ENCODE data around the gene USP40. TPM values are rescaled to one million over a fixed set of nuclear protein-coding genes. Genes with fewer than 3 reads are reported as not detected.

The USP40 gene
- total RNA-seq, 1 donor from 2014 or later, result 21.8 TPM

DNA sequence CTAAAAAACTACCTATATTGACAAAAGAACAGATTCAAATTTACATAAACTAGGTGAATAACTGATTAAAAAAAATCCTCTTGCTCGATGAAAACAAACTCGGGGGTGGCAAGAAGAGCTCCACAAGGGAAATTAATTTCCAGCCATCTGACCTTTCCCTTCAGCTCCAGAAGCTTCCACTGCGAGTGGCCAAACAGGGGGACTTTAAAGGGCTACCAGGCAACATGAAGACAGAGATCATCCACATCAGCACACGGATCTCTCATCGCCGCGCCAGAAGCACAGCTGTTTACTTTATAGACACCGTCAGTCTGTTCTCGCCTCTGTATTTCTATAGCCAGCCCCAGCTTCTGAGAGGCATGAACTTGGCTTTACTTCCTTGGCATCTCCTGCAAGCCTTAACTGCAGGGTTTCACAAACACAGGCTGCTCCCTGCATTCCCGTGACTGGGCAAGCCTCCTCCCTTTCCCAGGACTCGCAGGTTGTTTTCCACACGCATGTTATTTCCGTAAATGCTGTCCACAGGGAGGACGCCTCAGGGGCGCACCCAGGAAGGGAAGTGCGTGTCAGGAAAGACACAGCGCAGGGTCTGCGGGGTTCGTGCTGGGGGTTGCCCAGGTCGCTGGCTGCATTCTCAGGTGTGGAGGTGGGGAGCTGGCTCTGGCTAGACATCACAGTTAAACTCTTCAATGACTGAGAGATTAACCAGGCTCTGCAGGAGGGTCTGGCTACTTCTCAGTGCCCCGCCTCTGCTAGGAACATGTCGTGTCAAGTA, 85.0 kb downstream of the USP40 start:
- intact Hi-C loops (cut with micrococcal nuclease), result no loop called here
- ATAC-seq (no peak), DNase-seq (no peak)

DNA sequence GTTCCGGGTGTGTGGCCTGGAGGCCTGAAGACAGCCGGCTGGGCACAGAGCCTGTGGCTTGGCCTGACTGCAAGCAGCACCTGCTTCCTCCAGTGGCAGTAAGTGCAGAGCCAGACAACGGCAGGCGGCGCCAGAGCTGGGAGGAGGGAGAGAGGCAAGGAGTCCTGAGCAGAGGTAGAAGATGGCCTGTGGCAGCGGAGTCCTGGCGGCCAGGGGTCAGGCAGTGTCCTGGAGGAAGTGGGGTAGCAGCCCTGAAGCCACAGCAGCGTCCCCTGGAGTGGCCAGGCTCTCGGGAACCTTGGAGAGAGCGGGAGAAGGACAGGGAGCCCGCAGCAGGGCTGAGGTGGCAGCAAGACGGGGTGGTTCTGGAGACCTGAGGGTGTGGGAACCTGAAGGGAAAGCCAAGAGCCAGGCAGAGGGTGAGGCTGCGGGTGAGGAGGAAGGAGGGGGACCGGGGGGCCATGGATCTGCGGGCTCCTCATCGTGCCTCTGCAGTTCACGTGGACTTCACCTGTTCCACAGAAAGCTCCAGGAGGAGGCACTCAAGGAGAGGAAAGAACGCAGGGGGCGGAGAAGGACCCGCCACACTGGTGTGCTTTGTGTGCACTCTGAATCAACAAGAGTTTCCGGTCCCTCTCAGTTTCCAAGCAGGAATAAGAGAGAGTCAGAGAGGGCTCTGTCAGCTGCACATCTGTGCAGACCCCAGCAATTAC, 85.9 kb downstream of the USP40 start:
- ATAC-seq (peak; percentile 56), DNase-seq (peak; percentile 65)
- intact Hi-C loops (cut with micrococcal nuclease), result no loop called here

DNA sequence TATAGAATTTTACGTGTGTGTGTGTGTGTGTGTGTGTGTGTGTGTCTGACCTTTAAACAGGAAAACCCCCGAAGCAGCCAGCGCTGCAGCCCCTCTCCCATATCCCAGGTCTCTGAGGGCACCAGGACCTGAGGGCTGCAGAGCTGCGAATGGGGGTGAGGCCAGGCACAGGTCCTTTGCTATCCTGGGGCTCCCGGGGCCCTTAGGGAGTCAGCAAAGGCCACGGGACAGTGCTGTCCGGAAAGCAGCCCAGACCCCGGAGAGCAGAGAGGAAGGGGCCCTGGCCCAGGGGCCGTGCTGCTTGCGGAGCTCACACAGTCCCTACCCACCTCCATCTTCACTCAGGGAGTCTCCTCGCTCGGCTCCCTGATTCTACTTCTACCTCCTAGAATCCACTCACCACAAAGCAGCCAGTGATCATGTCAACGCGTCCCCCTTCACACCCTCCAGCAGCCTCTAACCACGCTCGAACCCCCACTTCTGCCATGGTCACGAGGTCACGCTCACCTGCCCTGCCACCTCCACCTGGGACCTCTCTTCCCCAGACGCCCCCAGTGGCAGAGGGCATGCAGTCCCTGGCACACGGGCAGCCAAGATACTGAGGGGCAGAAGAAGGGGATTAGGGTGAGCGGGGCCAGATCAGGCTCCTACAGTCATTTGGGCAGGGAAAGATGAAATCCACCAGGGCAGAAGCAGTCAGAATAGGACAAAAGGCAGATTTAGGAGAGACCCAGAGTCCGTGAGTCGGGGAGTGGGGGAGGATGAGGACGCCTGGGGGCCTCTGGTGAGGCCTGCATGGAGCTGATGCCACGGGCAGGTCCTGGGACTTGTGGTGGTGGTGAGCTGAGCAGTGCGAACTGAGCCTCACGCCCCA, 86.7 kb downstream of the USP40 start:
- no peak for DNase-seq
- ATAC-seq, result no peak
- intact Hi-C loops (cut with micrococcal nuclease), result no loop called here

DNA sequence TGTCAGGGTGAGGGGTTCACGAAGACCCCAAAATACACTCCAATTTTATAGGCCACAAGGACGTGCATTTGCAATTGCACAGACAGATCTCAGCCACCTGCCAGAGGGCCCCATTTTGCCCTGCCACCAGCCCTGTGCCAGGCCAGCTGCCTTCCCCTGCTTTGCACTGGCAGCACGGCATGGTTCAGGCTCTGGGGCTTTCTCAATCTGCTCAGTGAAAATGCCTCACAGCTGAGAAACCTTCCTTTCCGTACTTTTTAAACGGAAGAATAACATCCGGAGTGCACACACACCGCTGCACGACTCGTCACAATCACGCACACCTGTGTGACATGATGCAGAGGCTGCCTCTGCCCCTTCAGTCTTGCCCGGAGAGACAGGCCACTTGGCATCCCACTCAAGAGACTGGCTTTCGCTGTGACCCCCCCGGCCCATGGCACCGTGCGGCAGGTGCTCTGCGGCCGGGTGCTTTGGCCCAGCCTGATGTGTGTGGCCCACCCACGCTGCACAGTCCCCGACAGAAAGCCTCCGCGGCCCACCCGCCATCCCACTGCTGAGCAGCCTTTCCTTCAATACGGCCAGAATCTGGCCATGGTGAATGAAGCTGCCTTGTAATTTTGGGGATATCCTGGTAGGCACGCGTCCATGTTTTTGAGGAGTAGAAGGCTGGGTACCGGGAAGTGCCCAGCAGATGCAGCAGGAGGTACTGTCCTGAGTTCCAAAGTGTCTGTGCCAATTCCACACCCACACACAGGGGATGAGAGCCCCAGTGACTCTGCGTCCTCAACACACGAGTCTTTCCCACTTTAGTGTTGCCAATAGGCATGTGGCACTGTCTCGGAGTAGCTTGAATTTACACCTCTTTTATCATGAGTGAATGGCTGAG, 88.8 kb downstream of the USP40 start:
- ATAC-seq, result no peak
- DNase-seq, result no peak
- intact Hi-C loops (cut with micrococcal nuclease), result no loop called here

DNA sequence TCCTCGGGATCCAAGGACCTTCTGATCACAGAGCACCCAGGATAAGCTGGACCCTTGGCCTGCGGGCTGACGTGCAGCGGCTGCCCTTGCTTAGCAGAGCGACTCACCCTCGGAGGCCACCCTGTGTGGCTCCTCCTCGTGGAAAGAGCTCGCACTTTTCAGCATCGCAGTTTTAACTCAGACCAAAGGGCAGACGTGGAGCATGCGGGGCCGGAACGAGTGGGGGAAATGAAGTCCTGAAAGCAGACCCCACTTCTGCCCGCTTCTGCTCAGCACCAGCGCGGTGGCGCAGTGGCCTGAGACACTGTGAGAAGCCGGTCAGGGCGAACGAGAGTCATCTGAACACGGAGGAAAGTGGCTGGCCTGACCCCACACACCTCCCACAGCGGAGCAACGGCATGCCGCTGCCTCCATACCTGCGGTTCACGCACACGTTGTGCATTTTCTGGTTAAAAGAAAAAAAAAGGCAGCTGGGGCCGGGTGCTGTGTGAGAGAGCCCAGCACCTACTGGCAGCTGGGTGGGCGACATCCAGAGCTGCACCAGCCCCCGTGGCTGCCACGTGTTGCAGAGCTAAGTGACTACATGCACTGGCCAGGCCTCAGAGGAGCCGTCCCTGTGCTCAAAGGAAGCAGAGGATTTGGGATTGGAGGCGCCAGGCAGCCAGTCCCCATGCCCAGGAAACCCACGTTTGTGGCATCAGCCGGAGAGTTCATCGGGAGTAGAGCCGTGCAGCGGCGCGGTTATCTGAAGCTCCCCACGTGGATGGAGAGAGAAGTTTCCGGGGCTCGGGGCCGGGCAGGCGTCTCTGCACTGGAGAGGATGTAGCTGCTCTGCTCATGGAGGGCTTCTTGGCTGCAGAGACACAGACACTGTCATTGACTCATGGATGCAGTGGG, 89.7 kb downstream of the USP40 start:
- intact Hi-C loops (cut with micrococcal nuclease), result no loop called here
- no peak for DNase-seq
- ATAC-seq, result no peak

DNA sequence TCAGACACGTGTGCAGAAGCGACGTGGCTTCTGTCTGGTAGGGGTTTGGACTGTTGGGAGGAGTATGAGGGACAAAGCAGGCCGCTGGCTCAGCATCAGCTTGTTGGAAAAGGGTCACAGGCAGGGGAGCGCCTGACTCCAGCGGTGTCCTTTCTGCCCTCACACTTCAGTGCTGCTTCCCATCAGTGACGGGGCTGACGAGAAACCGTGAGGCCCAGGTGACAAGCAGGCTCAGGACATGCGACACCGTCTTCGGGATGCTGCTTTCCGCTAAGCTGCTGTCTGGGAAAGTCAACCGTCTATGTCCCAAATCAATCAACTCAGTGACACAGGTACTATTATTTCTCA, 90.5 kb downstream of the USP40 start:
- intact Hi-C loops (cut with micrococcal nuclease), result no loop called here
- no peak for ATAC-seq
- DNase-seq, result no peak

DNA sequence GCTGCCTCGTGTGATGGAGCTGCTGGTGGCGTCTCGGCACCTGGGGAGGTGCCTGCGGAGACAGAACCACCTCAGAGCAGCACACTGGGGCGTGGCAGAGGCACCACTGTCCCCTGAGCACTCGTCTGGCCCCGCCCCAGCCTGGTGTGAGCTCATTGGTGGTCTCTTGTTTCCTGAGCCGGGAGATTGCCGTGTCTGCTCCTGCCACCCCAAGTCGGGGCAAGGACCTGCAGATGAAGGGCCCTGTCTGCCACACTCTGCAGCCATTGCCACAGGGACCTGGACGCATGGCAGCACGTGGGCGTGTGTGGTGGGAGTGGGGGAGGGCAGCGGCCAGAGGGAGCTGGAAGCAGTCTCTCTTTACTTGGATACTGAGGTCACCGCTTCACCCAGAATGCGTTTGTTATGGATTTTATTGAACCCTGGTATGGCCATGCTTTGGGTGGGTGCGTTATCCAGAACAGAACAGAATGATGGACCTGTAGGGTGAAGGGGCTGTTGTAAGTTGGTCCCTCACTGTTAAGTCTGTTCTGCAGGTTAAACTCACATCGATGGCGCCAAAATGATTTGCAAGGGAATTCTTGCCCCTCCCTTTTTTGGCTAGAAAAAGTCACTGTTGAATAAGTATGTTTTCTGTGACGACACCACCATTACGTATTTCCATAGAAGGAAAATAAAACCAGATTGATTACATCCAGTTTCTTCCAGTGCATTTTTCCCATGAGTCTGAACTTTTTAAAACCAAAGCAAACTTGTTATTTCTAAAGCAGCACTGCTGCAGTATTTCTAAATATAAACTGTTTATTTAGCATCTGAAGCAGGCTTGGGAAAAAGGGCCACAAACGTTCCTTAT, 92.0 kb downstream of the USP40 start:
- ATAC-seq (no peak), DNase-seq (no peak)
- intact Hi-C loops (cut with micrococcal nuclease), result no loop called here

DNA sequence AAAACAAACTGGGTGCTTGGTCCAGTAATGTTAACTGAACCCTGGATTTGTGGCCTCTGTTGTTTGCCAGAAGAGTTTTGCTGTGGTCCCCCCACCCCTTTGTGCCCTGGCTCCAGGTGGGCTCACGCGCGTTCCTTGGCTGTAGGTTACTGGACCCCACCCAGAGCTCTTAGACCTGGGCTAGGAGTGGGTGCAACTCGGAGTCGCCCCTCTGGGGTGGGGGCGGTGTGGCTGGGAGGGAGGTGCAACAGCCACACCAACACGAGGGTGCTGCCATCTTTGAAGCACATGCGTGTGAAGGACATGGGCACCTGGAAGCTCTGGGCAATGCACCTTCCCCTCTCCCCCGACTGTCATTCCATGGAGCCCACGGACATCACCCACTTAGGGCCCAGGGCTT, 92.7 kb downstream of the USP40 start:
- no peak for DNase-seq
- ATAC-seq, result no peak

DNA sequence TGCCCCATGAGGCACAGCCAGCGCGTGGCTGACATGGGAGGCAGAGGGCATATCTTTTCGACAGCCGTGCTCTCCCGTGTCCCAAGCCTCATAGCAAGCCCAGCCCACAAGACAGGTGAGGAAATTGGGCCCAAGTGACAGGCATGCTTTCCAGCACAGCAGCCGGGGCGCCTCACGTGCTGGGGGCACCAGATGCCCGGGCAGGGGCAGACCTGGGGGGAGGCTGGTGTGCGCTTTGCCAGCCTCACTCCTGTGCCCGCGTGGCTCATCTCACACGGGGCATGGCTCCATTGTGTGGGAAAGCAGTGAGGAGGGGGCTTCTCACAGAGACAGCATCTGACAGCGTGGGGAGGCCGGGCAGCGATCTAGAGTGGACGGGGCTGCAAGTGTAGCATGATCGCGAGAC, 93.2 kb downstream of the USP40 start:
- intact Hi-C loops (cut with micrococcal nuclease), result no loop called here
- ATAC-seq (no peak), DNase-seq (no peak)

More for the DNA sequence above, 92.7 kb downstream of the USP40 start:
- intact Hi-C loops (cut with micrococcal nuclease), result no loop called here

DNA sequence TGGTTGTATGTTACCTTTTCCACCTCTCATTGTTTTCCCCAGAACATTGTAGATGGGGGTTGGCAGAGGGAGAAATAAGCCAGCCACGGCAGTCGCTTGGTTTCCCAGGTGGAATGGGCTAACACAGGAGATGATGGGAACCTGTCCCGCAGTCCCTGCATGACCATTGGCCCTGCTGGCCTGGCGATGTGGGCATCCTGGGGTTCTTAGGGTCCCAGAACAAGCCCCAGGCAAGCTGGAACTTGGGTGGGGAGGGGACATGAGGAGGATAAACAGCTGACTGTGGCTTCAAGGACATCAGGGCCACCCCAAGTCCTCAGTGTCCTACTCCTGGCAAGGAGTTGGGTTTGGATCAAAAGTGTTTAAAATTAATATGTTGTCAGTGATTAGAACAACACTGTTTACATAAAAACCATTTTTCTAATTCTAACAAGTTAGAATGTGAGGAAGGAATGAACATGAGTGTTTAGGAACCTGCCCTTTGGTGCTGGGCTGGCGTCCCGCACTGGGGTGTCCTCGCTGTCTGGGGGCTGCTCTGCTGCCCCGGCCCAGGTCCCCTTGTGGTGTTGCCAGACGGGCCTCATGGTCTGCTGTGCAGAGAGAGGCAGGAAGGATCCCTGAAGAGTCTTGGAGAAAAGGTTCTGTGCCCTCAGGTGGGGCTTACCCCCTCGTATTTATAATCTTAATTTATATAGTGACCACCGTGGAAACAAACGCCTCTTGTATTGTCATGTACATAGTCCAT, 95.1 kb downstream of the USP40 start:
- intact Hi-C loops (cut with micrococcal nuclease), result no loop called here
- no peak for ATAC-seq
- no peak for DNase-seq

DNA sequence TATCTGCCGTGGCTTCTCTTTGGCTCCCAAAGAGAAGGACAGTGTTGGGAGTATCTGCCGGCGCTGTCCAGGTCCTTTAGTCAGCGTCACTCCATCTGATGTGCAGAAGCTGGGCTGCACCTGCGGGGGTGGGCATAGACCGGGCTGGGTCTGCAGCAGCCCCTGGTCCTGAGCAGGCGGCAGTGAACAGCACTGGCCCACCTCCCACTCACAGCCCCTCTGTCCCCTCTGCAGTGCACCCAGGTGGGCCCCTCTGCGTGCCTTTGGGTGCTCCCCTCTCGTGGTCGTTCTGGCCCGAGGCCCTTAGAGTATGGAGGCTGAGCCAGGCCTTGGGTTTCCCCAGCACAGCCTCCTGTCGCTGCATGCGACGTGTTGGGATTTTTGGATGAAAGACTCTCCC, 95.7 kb downstream of the USP40 start:
- intact Hi-C loops (cut with micrococcal nuclease), result no loop called here
- no peak for ATAC-seq
- no peak for DNase-seq

DNA sequence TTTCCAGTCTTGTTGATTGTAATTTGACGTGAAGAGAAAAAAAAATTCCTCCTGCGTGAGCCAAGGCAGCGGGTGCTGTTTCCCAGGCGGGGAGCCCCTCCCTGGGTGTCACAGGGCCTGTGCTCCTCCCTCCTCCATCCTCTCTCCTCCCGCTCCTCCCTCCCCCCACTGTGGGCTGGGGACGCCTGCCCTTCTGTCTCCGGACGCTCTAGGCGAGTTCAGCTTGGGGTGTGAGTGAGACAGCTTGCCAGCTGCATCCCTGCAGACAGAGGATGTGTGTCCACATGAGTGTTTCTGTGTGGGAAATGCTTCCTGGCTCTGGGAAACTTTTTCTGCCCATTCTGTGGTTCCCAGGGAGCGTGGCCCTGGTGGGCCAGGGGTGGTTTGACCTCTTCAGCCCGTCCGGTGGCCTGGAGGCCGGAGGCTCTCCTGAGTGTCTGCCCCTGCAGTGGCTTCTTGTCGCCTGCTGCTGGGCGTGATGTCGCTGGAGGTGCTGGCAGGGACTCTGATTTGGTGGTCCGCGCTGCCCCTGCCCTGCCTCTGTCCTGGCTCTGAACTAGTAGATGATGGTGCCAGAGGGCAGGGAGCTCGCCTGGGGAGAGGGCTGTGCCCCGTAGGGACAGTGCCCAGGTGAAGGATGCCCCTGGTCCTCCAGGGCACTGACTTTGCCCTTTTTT, 96.4 kb downstream of the USP40 start:
- intact Hi-C loops (cut with micrococcal nuclease), result no loop called here
- peak; percentile 80 for DNase-seq
- peak; percentile 85 for ATAC-seq

DNA sequence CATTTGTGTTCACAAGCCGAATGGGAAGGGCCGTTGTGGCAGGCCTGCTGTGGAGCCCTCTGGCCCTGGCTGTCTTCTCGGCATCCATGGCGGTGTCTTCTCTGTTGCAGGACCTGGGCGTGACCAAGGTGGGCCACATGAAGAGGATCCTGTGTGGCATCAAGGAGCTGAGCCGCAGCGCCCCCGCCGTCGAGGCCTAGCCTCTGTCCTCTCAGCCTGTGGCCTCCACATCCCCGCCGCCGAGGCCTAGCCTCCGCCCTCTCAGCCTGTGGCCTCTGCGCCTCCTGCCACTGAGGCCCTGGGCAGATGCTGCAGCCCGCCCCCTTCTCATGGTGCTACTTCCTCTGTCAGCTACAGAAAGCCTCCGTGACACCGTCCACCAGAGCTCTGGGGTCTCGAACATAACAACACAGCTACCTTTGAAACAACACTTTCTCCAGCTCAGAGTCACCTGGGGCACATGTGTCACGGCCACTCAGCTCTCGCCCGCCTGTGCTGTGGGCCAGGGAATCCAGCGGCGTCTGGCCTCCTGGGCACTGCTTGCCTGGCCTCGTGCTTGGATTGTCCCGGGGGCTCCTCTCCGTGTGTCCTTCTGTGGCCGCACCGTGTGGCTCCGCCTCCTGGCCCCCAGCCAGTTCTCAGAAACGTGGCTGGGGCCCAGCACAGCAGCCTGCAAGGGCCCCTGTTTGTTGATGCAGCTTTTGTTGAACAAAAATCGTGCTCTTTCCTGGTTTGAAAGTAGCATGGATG, 97.1 kb downstream of the USP40 start:
- peak; percentile 80 for ATAC-seq
- intact Hi-C loops (cut with micrococcal nuclease), result no loop called here
- peak; percentile 84 for DNase-seq

DNA sequence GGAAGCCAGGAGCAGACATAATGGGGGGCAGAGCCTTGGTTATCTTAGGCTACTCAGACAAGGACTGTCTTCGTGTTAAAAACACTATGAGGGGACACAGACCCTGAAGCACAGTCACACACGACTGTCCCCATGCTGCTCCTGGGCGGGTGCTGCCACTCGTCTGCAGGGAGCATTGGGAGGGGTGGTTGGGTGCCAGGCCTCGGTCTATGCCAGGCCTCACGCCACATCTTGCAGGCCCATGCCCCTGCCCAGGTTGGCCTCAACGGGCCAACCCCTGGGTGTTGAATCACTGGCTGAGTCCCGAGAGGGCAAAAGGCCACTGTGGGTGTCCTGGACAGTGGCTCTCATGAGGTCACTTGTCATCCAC, 97.9 kb downstream of the USP40 start:
- ATAC-seq, result no peak
- intact Hi-C loops (cut with micrococcal nuclease), result no loop called here
- no peak for DNase-seq

DNA sequence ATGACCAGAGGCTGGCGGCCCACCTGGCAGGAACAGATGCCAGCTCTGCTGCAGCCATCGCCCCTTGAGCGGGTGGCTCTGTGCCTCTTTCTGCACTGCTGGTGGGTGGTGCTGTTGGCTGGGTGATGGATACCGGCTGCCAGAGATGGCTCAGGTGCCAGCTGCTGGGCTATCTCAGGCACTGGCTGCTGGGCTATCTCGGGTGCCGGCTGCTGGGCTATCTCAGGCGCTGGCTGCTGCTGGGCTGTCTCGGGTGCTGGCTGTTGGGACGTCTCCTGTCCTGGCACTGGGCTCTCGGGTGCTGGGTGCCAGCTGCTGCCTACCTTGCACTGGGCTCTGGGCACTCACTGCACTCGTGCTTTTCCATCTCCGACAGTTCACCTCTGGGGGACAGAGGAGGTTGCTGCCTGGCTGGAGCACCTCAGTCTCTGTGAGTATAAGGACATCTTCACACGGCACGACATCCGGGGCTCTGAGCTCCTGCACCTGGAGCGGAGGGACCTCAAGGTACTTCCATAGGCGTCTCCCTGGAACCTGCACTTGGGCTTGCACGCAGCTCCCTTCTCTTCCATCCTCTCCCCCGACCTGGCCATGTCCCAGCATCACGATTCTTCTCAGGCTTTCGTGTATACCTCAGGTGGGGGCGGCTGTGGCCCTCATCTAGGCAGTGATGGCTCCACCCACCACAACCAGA, 98.4 kb downstream of the USP40 start:
- DNase-seq (no peak), ATAC-seq (no peak)
- intact Hi-C loops (cut with micrococcal nuclease), result no loop called here
